NK-92 treated with Interleukin-12 subunit alpha and Interleukin-12 subunit beta, amount 100 ng/mL, for 24 hours (cell line): ENCODE results near the gene ZBTB20.

Experiments used
- DNase-seq: peaks from one replicate; lab custom pipeline; 2025; lab: John Stamatoyannopoulos, UW

Gene ZBTB20

DNA sequence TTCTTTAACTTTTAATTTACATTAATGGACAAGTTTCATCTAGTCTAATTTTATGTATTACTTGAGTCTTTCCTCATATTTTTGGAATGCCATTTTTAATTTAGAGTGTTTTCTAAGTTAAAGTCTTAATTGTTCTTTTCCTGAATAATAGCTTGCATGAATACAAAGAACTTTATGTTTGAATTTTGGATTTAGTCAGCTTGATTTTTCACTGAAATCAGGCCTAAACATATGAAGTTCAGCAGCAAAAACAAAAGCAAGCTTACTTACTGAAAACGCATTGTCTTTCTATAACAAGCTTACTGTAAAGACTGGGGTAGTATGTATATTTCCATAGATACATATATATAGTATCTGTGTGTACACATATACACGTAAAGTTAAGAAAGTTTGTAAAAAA, 126.0 kb downstream of the ZBTB20 start:
- DNase-seq: no peak

DNA sequence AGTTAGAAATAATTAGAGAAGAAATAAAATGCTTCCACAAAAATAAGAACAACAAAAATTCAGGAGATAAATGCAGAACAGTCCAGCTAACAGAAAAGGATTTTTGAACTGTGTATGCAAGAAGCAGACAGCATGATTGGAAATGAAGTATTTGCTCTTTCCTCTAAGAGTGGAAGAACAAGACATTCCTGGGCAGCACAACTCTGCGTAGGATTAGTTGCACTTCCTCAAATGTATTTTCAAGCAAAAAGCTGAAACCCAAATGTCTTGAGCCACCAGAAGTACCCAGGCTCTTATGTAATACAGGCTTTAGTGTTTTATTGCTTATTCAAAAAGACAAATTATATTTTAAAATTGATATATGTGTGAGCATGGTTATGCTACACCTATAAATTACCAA, 127.2 kb downstream of the ZBTB20 start:
- DNase-seq: no peak

DNA sequence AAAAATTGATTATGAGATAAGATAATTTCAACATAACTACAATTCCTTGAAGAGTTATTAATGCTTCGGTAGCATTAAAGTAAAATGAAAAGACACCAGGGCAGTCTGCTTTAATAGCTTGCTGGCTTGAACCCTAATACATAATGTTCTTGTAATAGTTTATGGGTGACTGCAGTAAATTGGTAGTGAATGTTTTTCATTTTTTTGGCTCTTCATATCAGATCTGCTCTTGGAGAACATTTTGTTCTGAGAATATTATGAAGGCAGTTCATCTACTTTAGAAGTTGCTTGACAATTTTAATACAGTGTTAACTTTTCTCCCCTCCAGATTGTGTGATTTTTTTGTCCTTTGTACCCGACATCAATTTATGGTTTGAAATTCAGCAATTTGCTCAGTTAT, 128.4 kb downstream of the ZBTB20 start:
- DNase-seq: no peak

DNA sequence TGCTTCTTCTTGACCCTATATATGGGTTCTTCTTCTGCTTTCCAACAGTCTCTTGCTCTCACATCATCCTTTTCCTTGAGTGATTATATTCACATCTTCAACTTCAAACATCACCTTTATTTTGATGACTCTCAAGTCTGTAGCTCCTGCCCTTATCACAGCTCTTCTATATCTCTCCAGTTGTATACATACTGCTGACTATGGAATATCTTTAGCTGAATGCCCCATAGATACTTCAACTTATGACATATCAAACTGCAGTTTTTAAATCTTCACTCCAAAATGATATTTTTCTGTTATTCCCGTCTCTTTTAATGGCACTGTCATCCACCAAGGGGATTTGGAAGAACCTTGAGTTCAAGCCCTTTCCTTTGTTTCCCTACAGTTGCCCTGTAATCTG, 139.1 kb downstream of the ZBTB20 start:
- no peak for DNase-seq

DNA sequence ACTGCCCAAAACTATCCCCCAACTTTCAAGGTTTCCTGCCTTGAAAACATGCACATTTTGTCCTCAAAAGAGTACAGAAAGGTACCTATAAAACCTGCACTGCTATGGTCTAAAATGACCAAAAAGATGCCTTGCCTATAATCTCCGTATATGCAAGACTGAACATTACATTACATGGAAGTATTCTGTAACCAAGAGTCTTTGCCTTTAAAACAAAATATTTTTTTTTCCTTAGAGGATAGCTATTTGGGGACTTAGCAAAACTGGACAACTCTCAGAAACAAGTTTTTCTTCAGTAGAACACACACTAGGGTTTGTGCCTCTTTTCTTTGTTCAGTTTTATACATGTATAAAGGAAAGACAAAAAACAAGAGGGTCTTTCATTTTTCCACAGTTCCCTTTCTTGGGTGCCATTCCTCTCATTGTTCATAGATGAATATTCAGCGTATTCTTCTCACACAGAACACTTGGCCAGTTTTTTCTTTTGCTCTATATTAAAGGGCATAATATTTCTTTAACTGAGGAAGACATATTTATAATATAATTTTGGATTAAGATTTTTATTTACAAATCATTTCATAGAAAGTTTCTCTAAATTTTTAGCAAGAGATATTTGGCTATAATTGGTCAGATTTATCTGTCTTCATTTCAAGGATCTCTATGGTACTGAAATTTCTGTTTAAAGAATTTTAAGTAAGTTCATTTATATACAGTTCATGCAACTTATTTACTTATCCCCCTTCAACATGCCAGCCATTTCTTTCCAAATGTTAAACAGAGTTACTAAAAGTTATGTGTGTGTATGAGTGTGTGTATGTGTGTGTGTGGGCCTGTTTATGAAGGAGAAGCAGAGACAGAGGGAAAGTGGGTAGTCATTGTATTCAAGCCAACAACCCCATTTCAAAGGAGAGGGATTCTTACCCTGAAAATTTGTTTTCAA, 142.6 kb downstream of the ZBTB20 start:
- no peak for DNase-seq

DNA sequence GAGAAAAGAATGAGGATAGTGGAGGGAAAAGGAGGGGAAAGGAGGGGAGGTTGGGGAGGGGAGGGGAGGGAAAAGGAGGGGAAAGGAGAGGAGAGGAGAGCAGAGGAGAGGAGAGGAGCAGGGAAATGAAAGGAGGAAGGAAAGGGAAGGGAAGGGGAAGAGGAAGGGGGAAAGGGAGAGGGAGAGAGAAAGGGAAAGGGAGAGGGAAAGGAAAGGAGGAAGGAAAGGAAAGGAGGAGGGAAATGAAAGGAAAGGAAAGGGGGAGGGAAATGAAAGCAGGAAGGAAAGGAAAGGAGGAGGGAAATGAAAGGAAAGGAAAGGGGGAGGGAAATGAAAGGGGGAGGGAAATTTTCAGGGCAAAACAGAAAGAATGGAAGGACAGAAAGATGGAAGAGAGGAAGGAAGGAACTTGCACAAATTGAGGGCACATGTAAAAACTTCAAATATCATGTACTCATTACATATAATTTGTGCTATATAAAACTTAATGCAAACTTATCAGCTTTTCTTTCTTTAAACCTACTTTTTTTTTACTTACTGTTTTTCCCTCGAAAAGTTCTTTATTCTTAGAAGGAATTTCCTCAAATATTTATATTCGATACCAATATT, 148.0 kb downstream of the ZBTB20 start:
- no peak for DNase-seq

DNA sequence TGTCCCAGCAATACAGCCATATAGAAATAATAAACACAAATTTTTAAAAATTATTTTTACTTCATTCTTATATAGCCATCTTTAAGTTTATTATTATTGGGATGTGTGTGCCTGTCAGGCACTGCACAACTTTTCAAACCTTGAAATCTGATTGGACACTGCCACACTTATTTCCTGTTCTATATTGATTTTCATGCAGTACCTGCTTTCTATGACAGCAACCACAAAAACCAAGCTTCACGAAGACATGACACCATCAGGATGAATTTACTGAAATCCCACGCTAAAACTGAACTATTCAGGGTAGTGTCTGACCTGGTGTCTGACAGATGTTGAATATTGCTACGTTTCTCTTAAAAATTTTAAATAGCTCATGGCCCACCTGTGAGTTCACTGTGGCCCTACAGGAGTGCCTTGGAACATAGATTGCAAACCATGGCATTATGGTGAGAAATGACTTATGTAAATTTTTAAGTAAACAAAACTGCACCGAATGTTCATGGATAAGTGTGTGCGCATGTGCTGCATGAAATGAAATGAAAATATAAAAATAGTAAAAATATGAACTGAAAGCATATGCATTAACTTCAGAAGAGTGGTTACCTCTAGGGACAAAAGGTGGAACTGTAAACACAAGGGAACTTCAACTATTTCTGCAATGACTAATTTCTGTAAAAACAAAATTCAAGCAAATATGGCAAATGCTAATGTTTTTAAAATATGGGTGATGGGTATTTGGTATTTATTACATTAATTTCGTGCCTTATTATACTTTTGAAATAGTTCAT, 152.3 kb downstream of the ZBTB20 start:
- DNase-seq: no peak

DNA sequence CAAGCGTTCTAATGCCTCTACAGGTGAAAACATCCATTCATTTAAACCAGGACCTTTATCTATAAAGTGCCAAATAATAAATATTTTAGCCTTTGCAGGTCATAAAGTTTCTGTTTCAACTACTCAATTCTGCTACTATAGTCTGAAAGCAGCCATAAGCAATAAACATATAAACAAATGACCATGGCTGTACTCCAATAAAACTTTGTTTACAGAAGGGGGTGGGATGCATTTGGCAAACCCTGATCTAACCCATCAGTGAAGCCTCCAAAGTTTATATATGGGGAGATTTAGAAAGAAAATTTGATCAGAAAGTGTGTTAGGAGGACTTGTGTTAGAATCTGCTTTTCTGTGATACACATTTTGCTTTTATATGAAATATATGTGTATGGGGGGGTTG, 161.3 kb downstream of the ZBTB20 start:
- no peak for DNase-seq

DNA sequence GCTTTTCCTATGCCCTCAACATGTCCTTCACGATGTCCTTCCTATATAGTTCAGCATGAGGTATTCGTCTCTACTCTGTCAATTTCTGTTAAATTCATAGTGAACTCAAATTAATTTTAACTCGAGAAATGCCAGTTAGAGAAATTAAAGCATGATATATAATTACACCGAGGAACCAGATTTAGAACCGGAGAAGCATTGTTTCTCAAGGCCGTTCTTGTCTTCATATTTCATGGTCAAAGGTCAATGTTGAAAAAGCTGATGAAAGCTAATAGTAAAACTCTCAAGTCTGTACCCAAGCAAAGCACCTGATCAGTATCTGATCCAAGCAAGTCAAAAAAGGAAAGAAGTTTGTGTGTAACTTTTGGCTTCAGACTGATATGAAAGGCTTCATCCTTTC, 163.8 kb downstream of the ZBTB20 start:
- no peak for DNase-seq

DNA sequence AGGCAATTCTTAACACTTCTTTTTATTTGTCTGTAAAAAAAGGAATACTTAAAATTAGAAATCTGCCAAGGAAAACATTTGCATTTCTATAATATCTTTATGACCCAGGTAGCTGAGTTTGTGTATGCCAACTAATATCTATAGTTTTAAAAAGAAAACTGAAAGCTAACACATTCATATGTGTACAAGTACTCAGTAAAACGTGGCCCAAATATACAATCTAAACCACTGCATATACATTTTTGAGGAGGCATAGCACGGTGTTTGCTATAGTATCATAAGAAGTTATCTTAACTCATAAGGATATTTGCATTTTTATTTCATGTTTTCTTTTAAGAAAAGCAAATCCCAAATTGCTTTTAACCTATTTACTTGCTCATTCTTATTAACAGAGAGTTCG, 172.7 kb downstream of the ZBTB20 start:
- no peak for DNase-seq

DNA sequence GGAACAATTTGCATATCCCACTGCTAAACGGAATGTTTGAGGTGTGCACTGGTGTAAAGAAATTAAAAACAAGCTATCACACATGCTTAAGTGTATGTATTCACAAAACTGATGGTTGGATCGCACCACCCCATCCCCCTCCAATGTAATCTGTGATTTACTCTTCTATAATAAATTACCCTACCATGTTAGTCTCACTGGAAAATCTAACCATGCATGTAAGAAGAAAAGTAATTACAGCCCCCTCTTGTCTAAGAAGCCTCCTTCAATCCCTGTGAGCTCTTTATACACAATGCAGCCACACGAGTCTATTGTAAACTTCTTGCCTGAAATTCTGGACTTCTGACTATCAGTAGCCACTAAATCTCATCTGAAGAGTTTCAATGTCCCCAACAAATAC, 173.6 kb downstream of the ZBTB20 start:
- no peak for DNase-seq

DNA sequence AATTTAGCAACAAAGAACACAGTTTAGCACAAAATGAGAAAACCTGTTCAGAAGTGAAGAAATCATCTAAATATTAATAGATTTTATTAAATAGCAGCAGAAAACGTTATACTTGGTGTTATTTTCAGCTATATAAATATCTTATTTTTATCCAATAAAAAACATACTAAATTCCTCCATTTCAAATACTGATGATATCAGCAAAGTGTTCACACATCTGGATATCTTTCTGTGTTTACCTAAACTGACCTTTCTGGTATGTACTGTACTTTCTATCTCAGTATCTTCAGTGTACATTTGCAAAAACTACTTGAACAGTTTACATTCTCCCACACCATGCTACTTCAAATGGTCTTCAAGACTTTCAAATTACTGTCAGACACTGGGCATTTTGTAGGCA, 179.9 kb downstream of the ZBTB20 start:
- DNase-seq: no peak

DNA sequence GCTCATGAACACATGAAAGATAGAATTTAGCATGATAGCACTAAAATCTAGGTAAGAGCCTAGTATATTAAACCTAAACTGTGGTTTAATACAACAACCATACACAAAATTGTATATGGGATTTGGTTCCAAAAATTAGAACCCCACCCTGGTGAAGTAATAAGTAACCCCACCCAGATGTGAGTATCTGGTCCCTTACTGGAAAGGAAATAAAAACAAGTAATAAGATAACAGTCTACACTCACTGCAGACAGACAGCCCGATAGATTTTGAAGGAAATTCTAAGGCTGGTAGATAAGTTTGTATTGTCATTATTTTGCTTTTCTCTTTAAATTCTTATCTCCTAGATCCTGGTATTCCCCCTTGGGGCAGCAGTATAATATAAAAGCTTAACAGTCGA, 184.9 kb downstream of the ZBTB20 start:
- DNase-seq: no peak

DNA sequence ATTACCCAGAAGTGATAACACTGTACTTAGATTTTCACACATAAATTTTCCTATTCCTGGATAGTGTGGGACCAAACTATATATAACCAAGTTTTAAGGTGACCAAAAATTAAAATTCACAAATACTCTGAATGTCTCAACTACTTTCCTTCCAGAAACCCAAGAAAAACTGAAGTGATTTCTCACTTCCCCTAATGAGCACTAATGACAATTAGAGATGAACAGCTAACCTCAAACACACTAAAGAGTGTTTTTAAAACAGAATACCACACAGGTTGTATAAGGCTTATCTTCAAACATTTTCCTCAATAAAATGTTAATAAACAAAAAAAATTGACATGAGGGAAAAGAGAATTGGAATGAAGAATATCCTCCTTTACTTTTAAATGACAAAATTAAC, 188.2 kb downstream of the ZBTB20 start:
- DNase-seq: no peak

DNA sequence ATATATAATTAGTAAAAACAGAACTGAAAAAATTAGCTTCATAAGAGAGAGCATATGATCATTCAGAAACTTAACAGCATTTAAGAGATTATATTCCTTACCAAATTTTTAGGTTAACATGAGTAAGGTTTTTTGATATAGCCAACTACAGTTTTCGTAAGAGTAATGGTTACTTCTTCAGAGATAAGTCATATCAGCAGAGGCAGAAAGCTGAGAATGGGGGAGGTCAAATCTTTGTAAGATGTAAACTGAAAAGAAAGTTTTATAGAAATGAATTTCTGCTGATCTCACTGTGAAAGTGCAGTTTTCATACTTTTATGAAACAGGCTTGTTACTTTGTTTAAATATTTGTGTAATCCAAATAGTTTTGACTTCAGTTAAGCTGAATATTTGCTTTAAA, 193.3 kb downstream of the ZBTB20 start:
- DNase-seq: no peak

DNA sequence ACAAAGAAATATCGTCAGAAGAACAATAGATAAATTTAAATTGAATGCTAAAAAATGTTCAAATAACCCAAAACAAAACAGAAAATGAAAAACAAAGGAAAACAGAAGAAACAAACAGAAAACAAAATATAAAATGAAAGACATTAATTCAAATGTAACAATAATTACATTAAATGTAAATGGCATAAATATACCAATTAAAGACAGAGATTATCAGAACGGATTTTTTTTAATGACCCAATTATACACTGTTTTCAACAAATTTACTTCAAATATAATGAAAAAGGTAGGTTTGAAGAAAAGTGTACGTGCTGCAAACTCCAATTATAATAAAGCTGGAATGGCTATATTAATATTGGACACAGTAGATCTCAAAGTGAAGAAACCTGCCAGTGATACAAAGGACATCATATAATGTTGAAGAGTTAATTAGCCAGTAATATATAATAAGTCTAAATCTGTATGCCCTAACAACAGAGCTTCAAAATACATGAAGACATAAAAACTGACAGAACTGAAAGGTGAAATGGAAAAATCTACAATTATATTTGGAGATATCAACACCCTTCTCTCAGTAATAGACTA, 193.8 kb downstream of the ZBTB20 start:
- no peak for DNase-seq

DNA sequence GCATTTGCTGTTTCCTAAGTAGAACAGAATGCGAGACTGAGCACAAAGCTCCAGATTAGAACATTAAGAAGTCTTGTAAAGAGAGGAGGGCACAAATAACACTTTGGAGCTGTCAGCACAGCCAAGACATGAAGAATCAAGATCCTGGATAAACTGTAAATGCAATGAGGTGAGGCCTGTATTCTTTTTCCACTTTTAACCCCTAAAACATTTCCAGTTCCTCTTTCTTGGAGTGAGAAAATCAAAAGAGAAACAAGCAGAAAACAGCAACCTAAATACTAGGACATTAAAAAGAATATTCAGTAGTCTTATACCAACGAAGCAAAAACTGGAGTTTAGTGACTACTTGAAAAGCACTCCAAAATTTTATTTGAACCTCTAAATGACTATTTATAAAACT, 204.3 kb downstream of the ZBTB20 start:
- DNase-seq: no peak

DNA sequence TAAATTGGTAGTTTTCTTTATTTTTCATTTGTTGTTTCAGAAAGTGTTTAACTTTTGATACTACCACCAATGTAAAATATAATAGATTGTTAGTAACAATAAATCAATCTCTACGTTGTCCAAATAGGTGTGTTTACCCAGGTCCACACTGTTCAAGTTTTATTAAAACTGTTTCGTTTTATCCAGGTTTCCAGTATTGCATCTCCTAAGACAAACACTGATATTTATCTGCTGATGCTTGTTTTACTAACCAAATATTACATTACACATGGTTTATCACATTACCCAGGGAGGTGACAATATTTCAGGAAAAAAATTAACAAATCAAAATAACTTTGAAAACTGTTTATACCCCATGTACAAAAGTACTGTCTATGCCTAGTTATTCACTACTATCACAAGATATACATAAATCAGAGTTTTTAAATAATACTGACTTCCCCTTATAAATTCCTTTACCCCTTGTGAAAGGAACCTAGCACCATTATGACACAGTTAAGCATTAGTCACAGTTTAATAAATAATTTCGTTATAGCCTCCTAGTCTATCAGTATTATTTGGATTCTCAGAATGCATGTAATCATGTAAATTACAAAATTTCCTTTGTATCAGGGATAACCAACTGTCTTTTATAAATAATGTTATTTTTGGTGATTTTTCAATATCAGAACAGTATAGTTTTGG, 205.3 kb downstream of the ZBTB20 start:
- no peak for DNase-seq

DNA sequence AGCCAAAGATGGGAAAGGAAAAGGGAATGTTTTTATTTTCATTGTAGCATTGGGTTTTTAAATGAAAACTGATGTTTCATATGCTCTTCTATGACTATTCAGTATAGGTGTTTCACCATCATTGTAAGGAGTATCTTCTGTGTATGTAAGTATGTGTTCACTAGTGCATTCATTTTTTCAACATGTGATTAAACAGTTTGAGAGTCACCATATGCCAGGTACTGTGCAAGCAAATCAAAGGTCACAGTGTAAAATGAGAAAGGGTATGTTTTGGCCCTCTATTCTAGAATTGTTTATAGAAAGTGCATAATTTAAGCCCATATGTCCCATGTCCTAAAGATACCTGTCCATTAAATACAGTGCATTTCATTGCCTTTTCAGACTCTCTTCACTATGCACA, 207.2 kb downstream of the ZBTB20 start:
- no peak for DNase-seq

DNA sequence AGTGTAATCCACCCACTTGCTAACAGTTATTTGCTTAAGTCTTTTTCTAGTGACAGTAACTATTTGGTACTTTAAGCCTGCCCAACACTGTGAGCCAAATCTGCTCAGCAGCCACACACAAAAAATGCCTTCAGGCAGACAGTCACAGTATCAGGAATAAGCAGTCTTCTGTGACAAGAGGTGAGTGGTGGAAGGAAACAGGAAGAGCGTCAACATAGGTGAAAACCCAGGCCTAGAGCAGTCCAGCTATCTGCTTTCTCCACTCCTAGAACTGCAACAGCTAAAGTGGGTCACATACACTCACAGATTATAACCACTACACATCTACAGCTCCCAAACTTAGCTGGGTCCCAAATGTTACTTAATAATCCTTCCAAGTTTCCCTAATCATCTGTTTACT, 213.7 kb downstream of the ZBTB20 start:
- DNase-seq: no peak

DNA sequence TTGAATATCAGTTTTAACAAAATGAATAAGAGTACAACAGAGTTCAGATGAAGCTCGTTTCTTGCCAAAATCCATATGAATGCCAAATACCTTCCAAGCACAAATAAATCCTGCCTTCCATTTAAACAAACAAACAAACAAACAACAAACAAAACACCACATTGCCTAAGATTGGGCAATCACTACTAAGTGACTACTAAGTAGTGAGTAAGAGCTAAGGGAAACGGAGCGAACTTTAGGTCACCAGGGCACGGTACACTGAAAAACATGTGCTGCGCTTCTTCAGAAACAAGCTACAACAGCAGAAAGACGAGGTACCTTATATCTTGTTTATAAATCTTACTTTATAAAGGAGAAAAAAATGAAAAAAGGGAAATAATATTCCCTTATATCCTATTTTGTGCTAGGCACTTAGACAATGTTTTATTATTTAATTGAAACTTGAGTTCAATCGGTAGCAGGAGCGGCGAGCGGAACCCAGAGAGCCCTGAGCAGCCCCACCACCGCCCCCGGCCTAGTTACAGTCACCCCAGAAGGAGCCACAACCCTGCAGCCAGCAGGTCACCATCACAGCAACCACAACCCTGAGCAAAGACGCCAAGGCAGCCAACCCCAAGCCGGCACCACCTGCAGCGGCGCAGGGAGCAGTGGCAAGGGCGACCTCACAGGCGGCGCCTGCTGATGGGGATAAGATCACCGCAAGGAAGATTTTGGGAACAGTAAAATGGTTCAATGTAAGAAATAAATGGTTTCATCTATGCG, 216.9 kb downstream of the ZBTB20 start:
- DNase-seq: no peak
